Stimulated activated naive CD8-positive, alpha-beta T cell treated with anti-CD3 and anti-CD28 coated beads, Interleukin-15, Interleukin-2, amounts not matched to agents 100 U/mL and 50 U/mL, for 24 hours (primary cell): ENCODE data around the gene TMEM33.
"Not testable (repeated sequence)": the region's sequence is repeated elsewhere in the genome, so short reads cannot be mapped to it uniquely, and the experiment has no call there.

ENCODE experiments used
- ATAC-seq: fragments of 150-1000 bp; cut with Tn5 transposase; one replicate; pipeline ENCODE4 v1.10.0; 2021
- DNase-seq: peaks from one replicate; pipeline ENCODE4 v3.0.0; 2021

TMEM33 gene

GRCh38 chr4:41934901-41935651 is at the start of gene TMEM33:
TSS of gene TMEM33 (plus strand) at chr4:41935429. CDS start at chr4:41935485, 56 bp downstream.
- ATAC-seq (peak; percentile 87), DNase-seq (peak; percentile 79)

- no peak for ATAC-seq
- DNase-seq: no peak
Observed at GRCh38 chr4:41885456-41885855, 49.8 kb upstream of the TMEM33 start.

GRCh38 chr4:41887277-41887676 is 48.0 kb upstream of the TMEM33 start:
- no peak for ATAC-seq

GRCh38 chr4:41887821-41888686 is 47.2 kb upstream of the TMEM33 start:
- peak; percentile 42 for DNase-seq
- no peak for ATAC-seq

More at GRCh38 chr4:41887277-41887676, 48.0 kb upstream of the TMEM33 start:
- no peak for DNase-seq

- DNase-seq: no peak
- no peak for ATAC-seq
Observed at GRCh38 chr4:41888687-41889074, 46.5 kb upstream of the TMEM33 start.

GRCh38 chr4:41889317-41889716 is 45.9 kb upstream of the TMEM33 start:
- ATAC-seq (no peak), DNase-seq (no peak)

GRCh38 chr4:41890085-41890484 is 45.1 kb upstream of the TMEM33 start:
- DNase-seq: no peak
- ATAC-seq: no peak

GRCh38 chr4:41896648-41897047 is 38.6 kb upstream of the TMEM33 start:
- ATAC-seq: no peak

GRCh38 chr4:41897698-41898097 is 37.5 kb upstream of the TMEM33 start:
- ATAC-seq: no peak
- DNase-seq: no peak

More at GRCh38 chr4:41896648-41897047, 38.6 kb upstream of the TMEM33 start:
- no peak for DNase-seq

GRCh38 chr4:41909136-41909535 is 26.1 kb upstream of the TMEM33 start:
- not testable (repeated sequence) for ATAC-seq, DNase-seq

GRCh38 chr4:41912546-41912945 is 22.7 kb upstream of the TMEM33 start:
- no peak for ATAC-seq
- no peak for DNase-seq

- no peak for DNase-seq
Observed at GRCh38 chr4:41913509-41913908, 21.7 kb upstream of the TMEM33 start.

GRCh38 chr4:41918278-41918677 is 17.0 kb upstream of the TMEM33 start:
- no peak for ATAC-seq
- DNase-seq: no peak

More at GRCh38 chr4:41913509-41913908, 21.7 kb upstream of the TMEM33 start:
- no peak for ATAC-seq

- DNase-seq, ATAC-seq: not testable (repeated sequence)
Observed at GRCh38 chr4:41920416-41920815, 14.8 kb upstream of the TMEM33 start.

GRCh38 chr4:41921476-41921875 is 13.8 kb upstream of the TMEM33 start:
- ATAC-seq: no peak
- no peak for DNase-seq

- ATAC-seq (no peak), DNase-seq (no peak)
Observed at GRCh38 chr4:41927796-41928499, 7.3 kb upstream of the TMEM33 start.

GRCh38 chr4:41930139-41930831 is 4.9 kb upstream of the TMEM33 start:
- no peak for ATAC-seq

GRCh38 chr4:41932988-41933387 is 2.2 kb upstream of the TMEM33 start:
- no peak for DNase-seq
- no peak for ATAC-seq

More at GRCh38 chr4:41930139-41930831, 4.9 kb upstream of the TMEM33 start:
- DNase-seq: no peak

GRCh38 chr4:41933997-41934503 is 1.2 kb upstream of the TMEM33 start:
- DNase-seq (no peak), ATAC-seq (no peak)

- ATAC-seq (no peak), DNase-seq (no peak)
Observed at GRCh38 chr4:41934514-41934900, 722 bp upstream of the TMEM33 start.

- peak; percentile 55 for ATAC-seq
- DNase-seq: peak; percentile 39
Observed at GRCh38 chr4:41935652-41936021, 408 bp downstream of the TMEM33 start.
